ENCODE data around the gene IGFALS.

IGFALS gene

GRCh38 chr16:1744338-1744840 lies 49.1 kb downstream of the IGFALS start:
- DNase-seq (ENCODE audit: low spot score) = no peak

GRCh38 chr16:1743376-1744337 lies 49.8 kb downstream of the IGFALS start:
- no peak for DNase-seq (ENCODE audit: low spot score)

- no peak for DNase-seq (ENCODE audit: low spot score)
Measured at GRCh38 chr16:1741553-1742165, 51.8 kb downstream of the IGFALS start.

- DNase-seq (ENCODE audit: low spot score) = no peak
Measured at GRCh38 chr16:1740781-1741490, 52.6 kb downstream of the IGFALS start.
